Measurements from ENCODE around the gene EML6.

EML6 gene

GRCh38 chr2:54947136-54947535 lies 223.7 kb downstream of the EML6 start:
- no peak for DNase-seq (ENCODE audit: low spot score)

- no peak for DNase-seq (ENCODE audit: low spot score)
Observed at GRCh38 chr2:54947646-54948045, 224.2 kb downstream of the EML6 start.

GRCh38 chr2:54948120-54948519 lies 224.7 kb downstream of the EML6 start:
- DNase-seq (ENCODE audit: low spot score) = no peak

- DNase-seq (ENCODE audit: low spot score) = no peak
Observed at GRCh38 chr2:54949431-54949830, 226.0 kb downstream of the EML6 start.

GRCh38 chr2:54950811-54951210 lies 227.3 kb downstream of the EML6 start:
- no peak for DNase-seq (ENCODE audit: low spot score)

GRCh38 chr2:54952425-54952824 lies 229.0 kb downstream of the EML6 start:
- no peak for DNase-seq (ENCODE audit: low spot score)

GRCh38 chr2:54952978-54953456 lies 229.6 kb downstream of the EML6 start:
- peak; percentile 56 for DNase-seq (ENCODE audit: low spot score)

GRCh38 chr2:54954158-54954557 lies 230.7 kb downstream of the EML6 start:
- DNase-seq (ENCODE audit: low spot score) = no peak

GRCh38 chr2:54954705-54955357 lies 231.4 kb downstream of the EML6 start:
- DNase-seq (ENCODE audit: low spot score) = no peak

- DNase-seq (ENCODE audit: low spot score) = no peak
Observed at GRCh38 chr2:54955358-54956110, 232.1 kb downstream of the EML6 start.

- DNase-seq (ENCODE audit: low spot score) = no peak
Observed at GRCh38 chr2:54956111-54956627, 232.7 kb downstream of the EML6 start.

- no peak for DNase-seq (ENCODE audit: low spot score)
Observed at GRCh38 chr2:54957321-54957999, 234.0 kb downstream of the EML6 start.

- no peak for DNase-seq (ENCODE audit: low spot score)
Observed at GRCh38 chr2:54958717-54959371, 235.4 kb downstream of the EML6 start.

GRCh38 chr2:54960164-54960563 lies 236.7 kb downstream of the EML6 start:
- DNase-seq (ENCODE audit: low spot score) = no peak

GRCh38 chr2:54962511-54962910 lies 239.0 kb downstream of the EML6 start:
- DNase-seq (ENCODE audit: low spot score) = no peak

- no peak for DNase-seq (ENCODE audit: low spot score)
Observed at GRCh38 chr2:54962935-54963440, 239.5 kb downstream of the EML6 start.

- DNase-seq (ENCODE audit: low spot score) = no peak
Observed at GRCh38 chr2:54963476-54963875, 240.0 kb downstream of the EML6 start.

GRCh38 chr2:54964271-54964670 lies 240.8 kb downstream of the EML6 start:
- DNase-seq (ENCODE audit: low spot score) = no peak

- no peak for DNase-seq (ENCODE audit: low spot score)
Observed at GRCh38 chr2:54964816-54965215, 241.4 kb downstream of the EML6 start.

- no peak for DNase-seq (ENCODE audit: low spot score)
Observed at GRCh38 chr2:54965425-54965824, 242.0 kb downstream of the EML6 start.

- peak; percentile 42 for DNase-seq (ENCODE audit: low spot score)
Observed at GRCh38 chr2:54966165-54966832, 242.8 kb downstream of the EML6 start.
